Fibroblast of lung (primary cell): ENCODE data around the gene NTNG1. TPM values are rescaled to one million over a fixed set of nuclear protein-coding genes. Genes with fewer than 3 reads are reported as not detected.

Experiments used
- DNase-seq, 2 donors: peaks; one replicate each; pipeline versions ENCODE4 v3.0.0 to v3.0.0-alpha.2; 2010; ENCODE audit warnings: low read depth in 2 of 2
- H2AFZ ChIP-seq: 2 replicates; pipeline ENCODE4 v1.5.1; 2012; ENCODE audit warnings: low read length, control low read depth, inconsistent platforms
- H3K27ac ChIP-seq: 2 replicates; pipeline ENCODE4 v1.5.1; 2011; ENCODE audit warnings: low read length, control low read depth; ENCODE audit not compliant: insufficient read depth
- H3K27me3 ChIP-seq: 2 replicates; pipeline ENCODE4 v1.5.1; 2011; ENCODE audit warnings: mild to moderate bottlenecking, low read length; ENCODE audit not compliant: control insufficient read depth, insufficient read depth
- H3K36me3 ChIP-seq: 2 replicates; pipeline ENCODE4 v1.5.1; 2011; ENCODE audit warnings: low read length; ENCODE audit not compliant: control insufficient read depth, insufficient read depth
- H3K4me1 ChIP-seq: 2 replicates; pipeline ENCODE4 v1.5.1; 2011; ENCODE audit warnings: low read length; ENCODE audit not compliant: control insufficient read depth, insufficient read depth; ENCODE audit errors: extremely low read depth
- H3K4me2 ChIP-seq: 2 replicates; pipeline ENCODE4 v1.5.1; 2011; ENCODE audit warnings: low read length, control low read depth; ENCODE audit not compliant: insufficient read depth; ENCODE audit errors: extremely low read depth
- H3K4me3 ChIP-seq, 4 experiments: fragments of 200-600 bp in 1 of 4; sonication (generic) in 1 of 4; replicated peaks in 1 of 4; 2 replicates each; pipeline ENCODE4 v1.5.1; 2011 to 2016; ENCODE audit warnings: low read length in 4 of 4, low read depth in 3 of 4, mild to moderate bottlenecking in 3 of 4, control low read depth in 2 of 4, inconsistent platforms in 1 of 4, mixed read lengths in 1 of 4; ENCODE audit not compliant: insufficient read depth in 1 of 4; ENCODE audit errors: control extremely low read depth in 1 of 4
- H3K79me2 ChIP-seq: 2 replicates; pipeline ENCODE4 v1.5.1; 2012; ENCODE audit warnings: mild to moderate bottlenecking, low read length, inconsistent platforms; ENCODE audit not compliant: control insufficient read depth, insufficient read depth
- H3K9ac ChIP-seq: 2 replicates; pipeline ENCODE4 v1.5.1; 2011; ENCODE audit warnings: mild to moderate bottlenecking, low read length, control low read depth; ENCODE audit not compliant: insufficient read depth
- H3K9me3 ChIP-seq: 2 replicates; pipeline ENCODE4 v1.5.1; 2012; ENCODE audit warnings: low read depth, low read length; ENCODE audit not compliant: control insufficient read depth, insufficient read depth
- H4K20me1 ChIP-seq: 2 replicates; pipeline ENCODE4 v1.5.1; 2011; ENCODE audit warnings: low read length; ENCODE audit not compliant: control insufficient read depth, insufficient read depth; ENCODE audit errors: extremely low read depth
- EZH2 ChIP-seq: IDR thresholded peaks from 2 replicates; pipeline ENCODE4 v1.5.1; 2012; ENCODE audit warnings: low read length, control low read depth, mild to moderate bottlenecking; ENCODE audit errors: missing control alignments
- polyA plus RNA-seq, 2 donors: library from polyadenylated mRNA; depleted of rRNA in 1 of 2; stranded (reverse) in 1 of 2; unstranded in 1 of 2; fragments of >200 nt; gene quantifications; 2 replicates each; pipeline ENCODE4 v1.2.1, GENCODE V29; 2011 to 2012; ENCODE audit warnings: missing spikeins in 1 of 2
- total RNA-seq: library from RNA; depleted of rRNA; stranded (reverse); fragments of >200 nt; gene quantifications from 2 replicates; pipeline ENCODE4 v1.2.1, GENCODE V29; 2014
- TF ChIP-seq, protein P1 (sequence below), 2 donors: IDR thresholded peaks in 1 of 2; conservative IDR thresholded peaks in 1 of 2; 1 replicate in 1 of 2; 2 replicates in 1 of 2; pipeline ENCODE4 v1.5.1; 2011 to 2012; ENCODE audit warnings: low read length in 2 of 2, control low read depth in 1 of 2, inconsistent platforms in 1 of 2, low read depth in 1 of 2, mild to moderate bottlenecking in 1 of 2

NTNG1 gene
- total and polyA plus RNA-seq, 2 donors (not counting 1 experiment from before 2014, with no cell fraction given) = 0.82 to 8.6 TPM

DNA sequence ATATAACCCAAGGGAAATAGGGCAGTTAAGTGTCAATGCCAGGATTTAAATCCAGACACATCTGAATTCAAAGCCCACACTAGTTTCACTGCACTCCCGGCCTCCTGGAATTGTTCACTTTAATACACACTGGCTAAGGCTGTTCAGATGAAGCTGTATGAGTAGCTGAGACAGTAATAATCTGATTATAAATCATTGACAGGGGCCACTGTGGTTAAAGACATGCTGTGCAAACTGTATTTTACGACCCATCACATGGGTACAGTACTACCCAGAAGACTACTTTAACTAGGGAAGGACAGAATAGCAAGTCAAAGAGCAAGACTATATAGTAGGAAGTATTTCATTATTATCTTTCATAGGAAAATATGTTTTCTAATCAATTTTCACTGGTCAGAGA, 16.1 kb upstream of the NTNG1 start:
- DNase-seq = no peak
- no peak overlapping the region for H3K27ac ChIP-seq
- no peak overlapping the region for H3K4me3 ChIP-seq
- no peak for TF ChIP-seq EZH2
- TF ChIP-seq, protein P1, sequence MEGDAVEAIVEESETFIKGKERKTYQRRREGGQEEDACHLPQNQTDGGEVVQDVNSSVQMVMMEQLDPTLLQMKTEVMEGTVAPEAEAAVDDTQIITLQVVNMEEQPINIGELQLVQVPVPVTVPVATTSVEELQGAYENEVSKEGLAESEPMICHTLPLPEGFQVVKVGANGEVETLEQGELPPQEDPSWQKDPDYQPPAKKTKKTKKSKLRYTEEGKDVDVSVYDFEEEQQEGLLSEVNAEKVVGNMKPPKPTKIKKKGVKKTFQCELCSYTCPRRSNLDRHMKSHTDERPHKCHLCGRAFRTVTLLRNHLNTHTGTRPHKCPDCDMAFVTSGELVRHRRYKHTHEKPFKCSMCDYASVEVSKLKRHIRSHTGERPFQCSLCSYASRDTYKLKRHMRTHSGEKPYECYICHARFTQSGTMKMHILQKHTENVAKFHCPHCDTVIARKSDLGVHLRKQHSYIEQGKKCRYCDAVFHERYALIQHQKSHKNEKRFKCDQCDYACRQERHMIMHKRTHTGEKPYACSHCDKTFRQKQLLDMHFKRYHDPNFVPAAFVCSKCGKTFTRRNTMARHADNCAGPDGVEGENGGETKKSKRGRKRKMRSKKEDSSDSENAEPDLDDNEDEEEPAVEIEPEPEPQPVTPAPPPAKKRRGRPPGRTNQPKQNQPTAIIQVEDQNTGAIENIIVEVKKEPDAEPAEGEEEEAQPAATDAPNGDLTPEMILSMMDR (conservative IDR thresholded peaks at IDR 0.05 in 1 of 2, IDR thresholded peaks at IDR 0.05 in 1 of 2; ENCODE audit: low read depth in 1 of 2, low read length in 2 of 2) = no peak
- no peaks in the 10 kb centered on the region for H4K20me1 ChIP-seq
- no peaks in the 10 kb centered on the region for H3K36me3 ChIP-seq
- H3K4me2 ChIP-seq = no peak overlapping the region
- H2AFZ ChIP-seq = no peak overlapping the region
- H3K4me1 ChIP-seq = no peaks in the 10 kb centered on the region
- no peaks in the 10 kb centered on the region for H3K27me3 ChIP-seq
- no peaks in the 10 kb centered on the region for H3K79me2 ChIP-seq
- no peaks in the 10 kb centered on the region for H3K9me3 ChIP-seq
- no peak overlapping the region for H3K9ac ChIP-seq

DNA sequence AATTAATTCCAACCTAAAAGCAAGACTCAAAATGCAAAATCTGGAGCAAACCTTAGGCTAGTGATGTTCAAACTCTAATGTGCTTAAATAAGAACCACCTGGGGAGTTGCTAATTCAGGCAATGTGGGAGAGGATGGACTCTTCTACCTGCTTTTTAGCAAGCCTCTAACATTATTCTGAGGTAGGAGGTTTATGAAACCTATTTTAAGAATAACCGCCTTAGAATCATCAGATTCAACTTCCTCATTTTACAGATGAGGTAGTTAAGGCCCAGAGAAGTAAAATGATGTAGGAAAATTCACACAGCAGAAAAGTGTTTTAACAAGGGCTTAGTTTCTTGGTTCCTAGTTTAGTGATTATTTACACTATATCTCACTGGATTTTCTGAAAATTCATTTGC, 8.6 kb upstream of the NTNG1 start:
- Histone ChIP-seq H3K4me3 (no peak overlapping the region), H3K4me1 (no peaks in the 10 kb centered on the region), H3K27ac (no peak overlapping the region), H2AFZ (no peak overlapping the region), H3K9me3 (no peaks in the 10 kb centered on the region), H3K9ac (no peak overlapping the region), H3K27me3 (no peaks in the 10 kb centered on the region), H3K79me2 (no peaks in the 10 kb centered on the region), H3K4me2 (no peak overlapping the region), H4K20me1 (no peaks in the 10 kb centered on the region), H3K36me3 (no peaks in the 10 kb centered on the region)
- TF ChIP-seq, protein P1 (conservative IDR thresholded peaks at IDR 0.05 in 1 of 2, IDR thresholded peaks at IDR 0.05 in 1 of 2; ENCODE audit: low read depth in 1 of 2, low read length in 2 of 2) = no peak
- TF ChIP-seq EZH2 = no peak
- no peak for DNase-seq

DNA sequence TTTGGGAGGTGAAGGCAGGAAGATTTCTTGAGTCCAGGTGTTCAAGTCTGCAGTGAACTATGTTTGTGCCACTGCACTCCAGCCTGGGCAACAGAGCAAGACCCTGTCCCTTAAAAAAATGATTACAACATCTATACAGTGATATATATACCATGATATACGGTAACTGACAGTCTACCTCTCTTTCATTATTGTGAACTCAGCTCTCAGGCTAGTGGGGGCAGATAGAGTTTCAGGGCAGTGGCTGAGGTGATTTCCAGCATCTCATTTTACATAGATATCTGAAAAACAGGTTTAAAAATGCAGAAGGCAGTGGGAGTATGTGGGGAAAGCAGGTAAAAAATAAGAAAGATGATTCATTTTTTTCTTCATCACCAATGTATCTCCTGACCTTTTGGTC, 8.1 kb upstream of the NTNG1 start:
- Histone ChIP-seq H3K27ac (no peak overlapping the region), H4K20me1 (no peaks in the 10 kb centered on the region), H2AFZ (no peak overlapping the region), H3K36me3 (no peaks in the 10 kb centered on the region), H3K4me3 (no peak overlapping the region), H3K9me3 (no peaks in the 10 kb centered on the region), H3K4me1 (no peaks in the 10 kb centered on the region), H3K4me2 (no peak overlapping the region), H3K27me3 (no peaks in the 10 kb centered on the region), H3K79me2 (no peaks in the 10 kb centered on the region), H3K9ac (no peak overlapping the region)
- no peak for DNase-seq
- TF ChIP-seq EZH2 = no peak
- TF ChIP-seq, protein P1 (conservative IDR thresholded peaks at IDR 0.05 in 1 of 2, IDR thresholded peaks at IDR 0.05 in 1 of 2; ENCODE audit: low read depth in 1 of 2, low read length in 2 of 2) = no peak
